ENCODE results near the gene NID1. TPM values are rescaled to one million over a fixed set of nuclear protein-coding genes. Genes with fewer than 3 reads are reported as not detected.
"Not testable (repeated sequence)": the region's sequence is repeated elsewhere in the genome, so short reads cannot be mapped to it uniquely, and the experiment has no call there.

Gene NID1
- total RNA-seq, 1 donor from 2014 or later, result 49.7 TPM

- ATAC-seq (no peak), DNase-seq (ENCODE audit: low spot score) (no peak)
These were observed 29.2 kb downstream of the NID1 start for GRCh38 chr1:236035681-236036101.

- ATAC-seq (no peak), DNase-seq (ENCODE audit: low spot score) (no peak)
These were observed 31.6 kb downstream of the NID1 start for GRCh38 chr1:236033336-236033735.

GRCh38 chr1:236030534-236030933 is 34.4 kb downstream of the NID1 start:
- ATAC-seq, result no peak
- DNase-seq (ENCODE audit: low spot score), result no peak

GRCh38 chr1:236029428-236029940 is 35.4 kb downstream of the NID1 start:
- no peak for ATAC-seq
- DNase-seq (ENCODE audit: low spot score), result no peak

GRCh38 chr1:236027104-236027503 is 37.8 kb downstream of the NID1 start:
- DNase-seq (ENCODE audit: low spot score), result no peak
- no peak for ATAC-seq

GRCh38 chr1:236025836-236026235 is 39.1 kb downstream of the NID1 start:
- ATAC-seq (no peak), DNase-seq (ENCODE audit: low spot score) (no peak)

- ATAC-seq, result no peak
- DNase-seq (ENCODE audit: low spot score), result no peak
These were observed 40.2 kb downstream of the NID1 start for GRCh38 chr1:236024641-236025040.

- DNase-seq (ENCODE audit: low spot score) (no peak), ATAC-seq (no peak)
These were observed 40.8 kb downstream of the NID1 start for GRCh38 chr1:236023926-236024565.

- no peak for DNase-seq (ENCODE audit: low spot score)
- no peak for ATAC-seq
These were observed 43.3 kb downstream of the NID1 start for GRCh38 chr1:236021424-236022135.

GRCh38 chr1:236020359-236021219 is 44.3 kb downstream of the NID1 start:
- DNase-seq (ENCODE audit: low spot score) (no peak), ATAC-seq (no peak)

- peak; percentile 88 for DNase-seq (ENCODE audit: low spot score)
These were observed 45.9 kb downstream of the NID1 start for GRCh38 chr1:236018885-236019453.

GRCh38 chr1:236016782-236017400 is 48.0 kb downstream of the NID1 start:
- ATAC-seq, result no peak
- DNase-seq (ENCODE audit: low spot score), result no peak

More at GRCh38 chr1:236018885-236019453, 45.9 kb downstream of the NID1 start:
- peak; percentile 85 for ATAC-seq

- no peak for ATAC-seq
- no peak for DNase-seq (ENCODE audit: low spot score)
These were observed 48.8 kb downstream of the NID1 start for GRCh38 chr1:236016083-236016482.

GRCh38 chr1:236015539-236015938 is 49.4 kb downstream of the NID1 start:
- DNase-seq (ENCODE audit: low spot score) (no peak), ATAC-seq (no peak)

GRCh38 chr1:236013330-236013729 is 51.6 kb downstream of the NID1 start:
- ATAC-seq (no peak), DNase-seq (ENCODE audit: low spot score) (no peak)

- peak; percentile 80 for DNase-seq (ENCODE audit: low spot score)
- peak; percentile 63 for ATAC-seq
These were observed 53.2 kb downstream of the NID1 start for GRCh38 chr1:236011641-236012040.

GRCh38 chr1:236010443-236010842 is 54.4 kb downstream of the NID1 start:
- DNase-seq (ENCODE audit: low spot score) (no peak), ATAC-seq (no peak)

GRCh38 chr1:236009857-236010256 is 55.0 kb downstream of the NID1 start:
- ATAC-seq (peak; percentile 6), DNase-seq (ENCODE audit: low spot score) (no peak)

GRCh38 chr1:236009191-236009590 is 55.7 kb downstream of the NID1 start:
- no peak for ATAC-seq
- no peak for DNase-seq (ENCODE audit: low spot score)

GRCh38 chr1:236007781-236008180 is 57.1 kb downstream of the NID1 start:
- ATAC-seq (no peak), DNase-seq (ENCODE audit: low spot score) (no peak)

- not testable (repeated sequence) for DNase-seq (ENCODE audit: low spot score); ATAC-seq
These were observed 61.8 kb downstream of the NID1 start for GRCh38 chr1:236003058-236003457.
